ENCODE results near the gene PTPN13.

PTPN13 gene

GRCh38 chr4:86593688-86594558 lies at the start of gene PTPN13:
PTPN13 (plus strand) TSS chr4:86594315; CDS start chr4:86635257, 40,942 bp downstream.
- peak; percentile 92 for DNase-seq

- no peak for DNase-seq
Observed at GRCh38 chr4:86547140-86547539, 47.0 kb upstream of the PTPN13 start.

GRCh38 chr4:86549163-86549788 lies 44.8 kb upstream of the PTPN13 start:
- no peak for DNase-seq

- DNase-seq, result no peak
Observed at GRCh38 chr4:86551387-86551786, 42.7 kb upstream of the PTPN13 start.

GRCh38 chr4:86554646-86555045 lies 39.5 kb upstream of the PTPN13 start:
- no peak for DNase-seq

- no peak for DNase-seq
Observed at GRCh38 chr4:86556791-86557415, 37.2 kb upstream of the PTPN13 start.

GRCh38 chr4:86557526-86557925 lies 36.6 kb upstream of the PTPN13 start:
- DNase-seq, result no peak

GRCh38 chr4:86558258-86558657 lies 35.9 kb upstream of the PTPN13 start:
- DNase-seq, result no peak

GRCh38 chr4:86558797-86559196 lies 35.3 kb upstream of the PTPN13 start:
- DNase-seq, result peak; percentile 42

GRCh38 chr4:86560447-86560846 lies 33.7 kb upstream of the PTPN13 start:
- no peak for DNase-seq

GRCh38 chr4:86561256-86561655 lies 32.9 kb upstream of the PTPN13 start:
- DNase-seq, result no peak

- no peak for DNase-seq
Observed at GRCh38 chr4:86563416-86563815, 30.7 kb upstream of the PTPN13 start.

GRCh38 chr4:86564795-86565194 lies 29.3 kb upstream of the PTPN13 start:
- no peak for DNase-seq

- DNase-seq, result no peak
Observed at GRCh38 chr4:86565651-86566050, 28.5 kb upstream of the PTPN13 start.

GRCh38 chr4:86569103-86569870 lies 24.8 kb upstream of the PTPN13 start:
- DNase-seq, result no peak

- no peak for DNase-seq
Observed at GRCh38 chr4:86579941-86580340, 14.2 kb upstream of the PTPN13 start.

GRCh38 chr4:86582410-86582809 lies 11.7 kb upstream of the PTPN13 start:
- DNase-seq, result no peak

- no peak for DNase-seq
Observed at GRCh38 chr4:86586160-86586572, 7.9 kb upstream of the PTPN13 start.

- no peak for DNase-seq
Observed at GRCh38 chr4:86586626-86587380, 7.3 kb upstream of the PTPN13 start.

GRCh38 chr4:86587381-86588140 lies 6.6 kb upstream of the PTPN13 start:
- DNase-seq, result no peak

GRCh38 chr4:86592553-86593249 lies 1.4 kb upstream of the PTPN13 start:
- DNase-seq, result no peak
